ENCODE data around the gene ESD.

The ESD gene

GRCh38 chr13:46796515-46797474 lies at the start of gene ESD:
Gene ESD, minus strand, starts transcription at chr13:46797161. Its CDS starts 5,748 bp downstream, at chr13:46791413.
- peak; percentile 79 for DNase-seq (ENCODE audit: extremely low read depth, low read depth)
- TF ChIP-seq CTCF (IDR thresholded peaks at IDR 0.05; ENCODE audit: low read depth, low read length), result no peak; the same call in 1 of the 2 replicates

GRCh38 chr13:46846726-46847125 lies 49.8 kb upstream of the ESD start:
- no peak for DNase-seq (ENCODE audit: extremely low read depth, low read depth)
- no peak for TF ChIP-seq CTCF (IDR thresholded peaks at IDR 0.05; ENCODE audit: low read depth, low read length)

GRCh38 chr13:46845146-46845545 lies 48.2 kb upstream of the ESD start:
- no peak for DNase-seq (ENCODE audit: extremely low read depth, low read depth)
- no peak for TF ChIP-seq CTCF (IDR thresholded peaks at IDR 0.05; ENCODE audit: low read depth, low read length)

GRCh38 chr13:46844431-46844830 lies 47.5 kb upstream of the ESD start:
- no peak for DNase-seq (ENCODE audit: extremely low read depth, low read depth)
- TF ChIP-seq CTCF (IDR thresholded peaks at IDR 0.05; ENCODE audit: low read depth, low read length), result no peak

- no peak for TF ChIP-seq CTCF (IDR thresholded peaks at IDR 0.05; ENCODE audit: low read depth, low read length)
Observed at GRCh38 chr13:46839399-46839798, 42.4 kb upstream of the ESD start.

GRCh38 chr13:46834657-46835056 lies 37.7 kb upstream of the ESD start:
- TF ChIP-seq CTCF (IDR thresholded peaks at IDR 0.05; ENCODE audit: low read depth, low read length), result no peak
- no peak for DNase-seq (ENCODE audit: extremely low read depth, low read depth)

More at GRCh38 chr13:46839399-46839798, 42.4 kb upstream of the ESD start:
- DNase-seq (ENCODE audit: extremely low read depth, low read depth), result no peak

GRCh38 chr13:46831588-46832194 lies 34.7 kb upstream of the ESD start:
- TF ChIP-seq CTCF (IDR thresholded peaks at IDR 0.05; ENCODE audit: low read depth, low read length), result peak; percentile 63
- peak; percentile 29 for DNase-seq (ENCODE audit: extremely low read depth, low read depth)
